ENCODE measurements around the gene STARD7.
"Not testable (repeated sequence)": the region's sequence is repeated elsewhere in the genome, so short reads cannot be mapped to it uniquely, and the experiment has no call there.

Gene STARD7

DNA sequence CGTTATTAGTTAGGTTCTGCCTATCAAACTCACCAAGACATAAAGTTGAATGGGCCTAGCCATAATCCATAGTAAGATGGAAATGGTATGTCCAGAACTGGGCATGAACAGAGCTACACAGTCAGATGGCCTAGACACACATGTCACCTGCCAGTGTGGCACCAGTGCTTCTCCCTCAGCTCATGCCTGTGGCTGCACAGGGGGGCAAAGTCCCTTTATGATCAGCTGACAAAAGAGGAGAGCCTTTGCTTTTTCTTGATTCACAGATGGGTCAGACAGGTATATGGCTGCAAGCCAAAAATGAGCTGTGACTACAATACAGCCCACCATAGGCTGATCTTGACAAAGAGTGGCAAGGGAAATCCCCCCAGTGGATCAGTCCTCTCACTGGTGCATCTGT, 28.3 kb upstream of the STARD7 start:
- no peak for DNase-seq (ENCODE audit: low read depth in 2 of 2, low spot score in 1 of 2)

DNA sequence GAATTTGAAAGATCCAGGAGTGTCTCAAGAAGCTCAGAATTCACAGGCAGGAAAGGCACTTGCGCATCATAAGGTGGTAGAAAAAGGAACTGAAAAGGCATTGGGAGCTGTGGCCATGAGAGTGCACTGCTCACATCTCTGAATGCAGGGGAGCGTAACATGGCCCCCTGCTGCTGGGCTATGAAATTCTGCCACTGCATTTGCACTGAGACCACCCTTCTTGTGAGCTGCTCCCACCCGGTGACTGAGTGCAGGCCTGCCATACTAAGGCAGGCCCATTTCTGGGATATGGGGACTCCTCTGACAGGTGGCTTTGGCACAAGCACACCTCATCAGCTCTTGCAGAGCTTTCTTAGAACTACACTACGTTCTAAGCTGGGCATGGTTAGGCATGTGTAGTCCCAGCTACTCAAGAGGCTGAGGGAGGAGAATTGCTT, 25.3 kb upstream of the STARD7 start:
- DNase-seq (ENCODE audit: low read depth in 2 of 2, low spot score in 1 of 2): no peak

GRCh38 chr2:96233436-96233835, 24.8 kb upstream of the STARD7 start:
- DNase-seq (ENCODE audit: low read depth in 2 of 2, low spot score in 1 of 2): no peak

DNA sequence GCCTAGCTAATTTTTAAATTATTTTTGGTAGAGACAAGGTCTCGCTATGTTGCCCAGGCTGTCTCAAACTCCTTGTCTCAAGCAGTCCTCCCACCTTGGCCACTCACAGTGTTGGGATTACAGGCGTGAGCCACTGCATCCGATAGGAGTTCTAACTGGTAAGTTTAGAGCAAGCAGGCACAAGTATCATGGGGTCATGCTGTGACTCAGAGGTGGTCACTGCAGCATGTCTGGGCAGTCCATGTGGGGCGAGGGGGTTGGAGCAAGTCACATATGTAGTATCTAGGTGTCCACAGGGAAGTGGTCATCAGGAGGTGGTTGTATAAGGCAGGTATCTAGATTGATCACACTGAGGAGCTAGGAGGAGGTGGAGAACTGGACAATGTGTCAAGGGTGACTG, 22.7 kb upstream of the STARD7 start:
- DNase-seq (ENCODE audit: low read depth in 2 of 2, low spot score in 1 of 2): no peak

- no peak for DNase-seq (ENCODE audit: low read depth in 2 of 2, low spot score in 1 of 2)
Observed at GRCh38 chr2:96225016-96225533, 16.4 kb upstream of the STARD7 start.

DNA sequence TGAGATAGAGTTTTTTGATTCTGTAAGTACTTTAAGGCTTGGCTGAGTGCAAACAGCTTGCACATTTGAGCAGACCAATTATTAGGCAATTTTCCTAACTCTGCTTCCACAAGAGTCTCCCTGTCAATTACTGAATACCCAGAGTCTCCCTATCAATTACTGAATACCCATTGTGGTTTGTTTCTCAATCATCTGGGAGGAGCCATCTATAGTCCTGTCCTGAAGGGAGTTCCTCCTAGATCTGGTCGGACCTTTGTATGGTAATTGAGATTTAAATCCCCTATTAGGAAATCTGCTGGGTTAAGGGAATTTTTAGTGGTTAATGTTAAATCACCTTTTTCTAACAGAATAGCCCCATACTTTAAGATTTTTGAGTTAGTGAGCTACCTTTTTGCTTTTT, 12.5 kb upstream of the STARD7 start:
- not testable (repeated sequence) for DNase-seq (ENCODE audit: low read depth in 2 of 2, low spot score in 1 of 2)

DNA sequence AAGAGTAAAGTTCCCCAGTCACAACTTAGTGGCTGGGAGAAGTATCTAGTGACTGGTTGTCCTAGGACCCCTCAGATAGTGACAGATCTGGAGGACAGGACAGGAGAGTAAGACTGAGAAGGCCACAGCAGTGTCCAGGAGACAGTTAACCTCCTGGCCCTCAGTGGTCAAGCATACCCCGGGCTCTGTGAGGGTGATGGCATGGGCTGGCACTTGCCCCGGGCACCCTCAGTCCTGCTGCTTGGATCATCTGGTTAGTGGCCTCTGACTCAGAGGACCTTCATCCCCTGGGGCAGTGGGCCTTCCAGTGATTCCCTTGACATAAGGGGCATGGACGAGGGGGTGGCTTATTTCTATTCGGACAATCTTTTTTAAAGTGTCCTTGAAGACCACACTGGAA, 11.3 kb upstream of the STARD7 start:
- not testable (repeated sequence) for DNase-seq (ENCODE audit: low read depth in 2 of 2, low spot score in 1 of 2)

DNA sequence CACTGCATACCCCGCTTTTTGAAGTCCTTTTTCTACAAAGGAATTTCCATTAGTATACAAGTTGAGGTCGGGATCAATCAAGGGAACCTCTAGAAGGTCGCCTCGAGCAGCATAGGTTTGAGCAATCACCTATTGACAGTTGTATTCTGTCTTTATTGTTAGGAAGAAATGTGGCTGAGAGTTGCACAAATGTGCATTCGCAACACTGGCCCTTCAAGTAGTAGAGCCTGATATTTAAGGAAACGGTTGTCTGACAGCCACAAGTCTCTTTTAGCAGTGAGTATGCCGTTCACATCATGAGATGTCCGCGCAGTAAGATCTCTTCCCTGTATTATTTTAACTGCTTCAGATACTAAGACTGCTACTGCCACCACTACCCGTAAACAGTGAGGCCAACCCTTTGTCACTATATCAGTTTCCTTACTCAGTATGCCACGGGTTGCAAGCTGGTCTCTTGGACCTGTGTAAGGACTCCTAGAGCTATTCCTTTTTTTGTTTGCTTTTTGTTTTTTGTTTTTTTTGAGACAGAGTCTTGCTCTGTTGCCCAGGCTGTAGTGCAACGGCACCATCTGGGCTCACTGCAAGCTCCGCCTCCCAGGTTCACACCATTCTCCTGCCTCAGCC, 10.0 kb upstream of the STARD7 start:
- no peak for DNase-seq (ENCODE audit: low read depth in 2 of 2, low spot score in 1 of 2)

DNA sequence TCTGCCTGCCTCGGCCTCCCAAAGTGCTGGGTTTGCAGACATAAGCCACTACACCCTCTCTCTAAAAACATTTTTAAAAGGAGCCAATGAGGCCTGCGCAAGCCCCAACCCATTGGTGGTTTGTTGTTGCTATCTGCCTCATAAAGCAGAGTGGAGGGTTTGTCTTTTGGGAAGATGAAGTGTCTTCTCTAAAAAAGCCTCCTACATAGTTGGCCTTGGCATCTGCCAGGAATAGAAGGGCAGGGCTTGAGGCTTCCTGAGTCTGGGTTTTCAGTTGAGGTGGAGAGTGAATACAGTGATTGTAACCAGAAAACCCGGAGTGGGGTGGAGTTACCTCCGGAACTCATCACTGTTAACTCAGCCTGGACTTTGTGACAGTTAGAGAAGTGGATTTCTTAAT, 5.9 kb upstream of the STARD7 start:
- DNase-seq (ENCODE audit: low read depth in 2 of 2, low spot score in 1 of 2): no peak

- DNase-seq (ENCODE audit: low read depth in 2 of 2, low spot score in 1 of 2): no peak
Observed at GRCh38 chr2:96213379-96213778, 4.8 kb upstream of the STARD7 start.

DNA sequence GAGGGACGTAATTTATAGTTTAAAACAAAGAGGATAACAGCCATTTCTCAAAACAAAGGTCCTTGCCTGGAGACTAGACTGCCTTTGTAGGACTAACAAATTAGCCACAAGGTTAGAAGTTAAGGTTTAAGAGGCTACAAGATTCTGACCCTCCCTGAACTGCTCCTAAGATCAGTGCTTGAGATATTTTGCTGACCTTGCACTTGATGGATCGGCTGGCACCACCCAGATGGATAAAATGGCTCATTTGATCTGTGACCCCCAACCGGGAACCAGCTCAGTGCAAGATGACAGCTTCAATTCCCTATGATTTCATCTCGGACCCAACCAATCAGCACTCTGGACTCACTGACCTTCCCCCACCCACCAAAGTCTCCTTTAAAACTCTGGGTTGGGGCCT, 3.7 kb upstream of the STARD7 start:
- DNase-seq (ENCODE audit: low read depth in 2 of 2, low spot score in 1 of 2): no peak

- DNase-seq (ENCODE audit: low read depth in 2 of 2, low spot score in 1 of 2): no peak
Observed at GRCh38 chr2:96209729-96210085, 1.1 kb upstream of the STARD7 start.

- no peak for DNase-seq (ENCODE audit: low read depth in 2 of 2, low spot score in 1 of 2)
Observed at GRCh38 chr2:96209011-96209728, 543 bp upstream of the STARD7 start.

- DNase-seq (ENCODE audit: low read depth in 2 of 2, low spot score in 1 of 2): peak in 1 of 2 donors; percentile 5
Observed at GRCh38 chr2:96207774-96208142, 869 bp downstream of the STARD7 start.

GRCh38 chr2:96207073-96207773, 1.4 kb downstream of the STARD7 start:
- DNase-seq (ENCODE audit: low read depth in 2 of 2, low spot score in 1 of 2): no peak

- no peak for DNase-seq (ENCODE audit: low read depth in 2 of 2, low spot score in 1 of 2)
Observed at GRCh38 chr2:96205888-96206287, 2.7 kb downstream of the STARD7 start.

GRCh38 chr2:96204836-96205624, 3.6 kb downstream of the STARD7 start:
- no peak for DNase-seq (ENCODE audit: low read depth in 2 of 2, low spot score in 1 of 2)

DNA sequence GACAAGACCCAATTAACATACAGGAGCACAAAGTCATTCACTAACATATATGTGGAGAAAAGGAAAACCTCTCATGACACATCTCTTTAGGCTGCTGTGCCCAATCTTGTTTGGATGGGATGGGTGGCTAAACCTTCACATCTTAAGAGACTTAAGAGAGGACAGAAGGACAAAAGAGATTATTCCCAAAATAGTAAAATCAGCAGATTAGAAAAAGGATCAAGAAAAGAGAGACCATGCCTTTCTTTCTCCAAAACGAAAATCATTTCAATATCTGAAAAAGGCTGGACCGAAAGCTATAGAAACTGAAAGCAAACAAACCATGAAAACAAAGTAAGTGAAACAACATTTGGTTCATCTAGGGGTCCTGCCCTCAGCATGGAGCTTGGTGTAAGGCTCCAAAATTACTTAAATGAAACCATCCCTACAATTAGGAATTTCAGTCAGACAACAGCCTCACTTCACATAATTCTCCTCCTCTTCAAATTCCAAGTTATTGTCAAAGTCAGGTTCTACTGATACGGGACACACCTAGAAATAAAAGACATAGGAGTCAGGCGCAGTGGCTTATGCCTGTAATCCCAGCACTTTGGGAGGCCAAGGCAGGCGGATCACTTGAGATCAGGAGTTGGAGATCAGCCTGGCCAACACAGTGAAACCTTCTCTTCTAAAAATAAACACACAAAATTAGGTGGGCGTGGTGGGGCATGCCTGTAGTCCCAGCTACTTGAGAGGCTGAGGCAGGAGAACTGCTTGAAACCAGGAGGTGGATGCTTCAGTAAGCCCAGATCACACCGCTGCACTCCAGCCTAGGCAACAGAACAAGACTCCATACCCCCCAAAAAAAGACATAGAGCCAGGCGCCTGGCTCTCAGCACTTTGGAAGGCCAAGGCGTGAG, 5.2 kb downstream of the STARD7 start:
- DNase-seq (ENCODE audit: low read depth in 2 of 2, low spot score in 1 of 2): no peak

- DNase-seq (ENCODE audit: low read depth in 2 of 2, low spot score in 1 of 2): no peak
Observed at GRCh38 chr2:96202152-96202854, 6.3 kb downstream of the STARD7 start.

DNA sequence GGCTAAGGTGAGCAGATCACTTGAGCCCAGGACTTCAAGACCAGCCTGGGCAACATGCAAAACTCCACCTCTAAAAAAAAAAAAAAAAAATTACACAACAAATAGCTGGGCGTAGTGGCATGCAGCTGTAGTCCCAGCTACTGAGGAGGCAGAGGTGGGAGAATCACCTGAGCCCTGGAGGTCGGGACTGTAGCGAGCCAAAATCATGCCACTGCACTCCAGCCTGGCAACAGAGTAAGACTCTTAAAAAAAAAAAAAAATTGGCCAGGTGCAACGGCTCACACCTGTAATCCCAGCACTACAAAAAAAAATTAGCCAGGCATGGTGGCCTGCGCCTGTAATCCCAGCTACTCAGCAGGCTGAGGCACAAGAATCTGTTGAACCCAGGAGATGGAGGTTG, 7.3 kb downstream of the STARD7 start:
- DNase-seq (ENCODE audit: low read depth in 2 of 2, low spot score in 1 of 2): no peak

Data from stimulated activated CD8-positive, alpha-beta memory T cell treated with anti-CD3 and anti-CD28 coated beads, Interleukin-4, amount 100 ng/mL, for 4 hours (primary cell).